CD1c-positive myeloid dendritic cell (primary cell): ENCODE results near the gene MAN1B1.

Experiments
- DNase-seq: peaks from one replicate; pipeline ENCODE4 v3.0.0-alpha.2; 2016; ENCODE audit errors: extremely low spot score

MAN1B1 gene

GRCh38 chr9:137068539-137069507, 18.0 kb upstream of the MAN1B1 start:
- no peak for DNase-seq

GRCh38 chr9:137069508-137070091, 17.2 kb upstream of the MAN1B1 start:
- no peak for DNase-seq

GRCh38 chr9:137070201-137070905, 16.4 kb upstream of the MAN1B1 start, which contains the start of gene SAPCD2:
SAPCD2 (minus strand) TSS chr9:137070557; CDS start chr9:137070460, 97 bp downstream.
- DNase-seq: peak; percentile 95

GRCh38 chr9:137070906-137071275, 15.9 kb upstream of the MAN1B1 start:
- peak; percentile 10 for DNase-seq

- no peak for DNase-seq
These were observed 15.5 kb upstream of the MAN1B1 start for GRCh38 chr9:137071282-137071681.

GRCh38 chr9:137073992-137074399, 12.8 kb upstream of the MAN1B1 start:
- no peak for DNase-seq

- DNase-seq: no peak
These were observed 12.0 kb upstream of the MAN1B1 start for GRCh38 chr9:137074657-137075274.

GRCh38 chr9:137075275-137075775, 11.5 kb upstream of the MAN1B1 start:
- peak; percentile 57 for DNase-seq

GRCh38 chr9:137076636-137077009, 10.2 kb upstream of the MAN1B1 start:
- DNase-seq: no peak

GRCh38 chr9:137077010-137077747, 9.6 kb upstream of the MAN1B1 start, which contains the start of gene UAP1L1:
UAP1L1 (plus strand) TSS chr9:137077517; CDS start chr9:137077533, 16 bp downstream.
- DNase-seq: peak; percentile 85

GRCh38 chr9:137077758-137078693, 8.8 kb upstream of the MAN1B1 start:
- DNase-seq: peak; percentile 41

- DNase-seq: no peak
These were observed 7.9 kb upstream of the MAN1B1 start for GRCh38 chr9:137078701-137079400.

- no peak for DNase-seq
These were observed 7.4 kb upstream of the MAN1B1 start for GRCh38 chr9:137079401-137079787.

GRCh38 chr9:137080260-137081122, 6.3 kb upstream of the MAN1B1 start:
- no peak for DNase-seq

- DNase-seq: no peak
These were observed 4.4 kb upstream of the MAN1B1 start for GRCh38 chr9:137082222-137082924.

GRCh38 chr9:137082925-137083290, 3.9 kb upstream of the MAN1B1 start:
- no peak for DNase-seq

- peak; percentile 54 for DNase-seq
These were observed 3.3 kb upstream of the MAN1B1 start for GRCh38 chr9:137083394-137084004.
